ENCODE results near the gene UNC5CL. TPM values are rescaled to one million over a fixed set of nuclear protein-coding genes. Genes with fewer than 3 reads are reported as not detected.

The UNC5CL gene
- total and polyA plus RNA-seq, 2 of the 4 experiments (the other 2 are of a cell fraction) = not detected

- H2BK120ac ChIP-seq (ENCODE audit: low read depth, low read length) = no peak overlapping the region
- ATAC-seq (ENCODE audit: low read depth) (no peak), DNase-seq (no peak)
- H3K9me3 ChIP-seq (ENCODE audit: control insufficient read depth, insufficient read depth, low read length) = no peaks in the 10 kb centered on the region
- H3K9me1 ChIP-seq (ENCODE audit: insufficient read depth, low read length) = no peaks in the 10 kb centered on the region
- no peak overlapping the region for H2BK5ac ChIP-seq (ENCODE audit: low read depth, low read length, poor library complexity, severe bottlenecking)
- H3K9ac ChIP-seq (ENCODE audit: low read depth, low read length) = no peak overlapping the region
- H3K79me1 ChIP-seq (ENCODE audit: low read depth in 1 of 2, low read length in 2 of 2) = no peaks in the 10 kb centered on the region
- H2AK5ac ChIP-seq (ENCODE audit: low read depth, low read length) = no peak overlapping the region
- no peak overlapping the region for H3K56ac ChIP-seq (ENCODE audit: extremely low read depth, insufficient read depth, low read length)
- H3K4me3 ChIP-seq (ENCODE audit: insufficient read depth, low read depth, low read length) = no peak overlapping the region
- H4K8ac ChIP-seq (ENCODE audit: low read depth in 2 of 2, low read length in 2 of 2) = no peak overlapping the region
- BruUV-seq (replicated peaks) = no TSS peak
- no peak overlapping the region for H3K14ac ChIP-seq (replicated peaks; ENCODE audit: low read depth, low read length)
- in situ Hi-C loops (cut with MboI; ENCODE audit: low sequenced_read_pairs) = loop anchor here (10.0 to 25.0 kb wide), 3 partner anchors 471 to 1664 kb away; no protein-coding TSS in a partner anchor
- H4K5ac ChIP-seq (ENCODE audit: low read depth, low read length) = no peak overlapping the region
- no peak overlapping the region for H4K91ac ChIP-seq (ENCODE audit: insufficient read depth, low read depth, low read length)
- dilution Hi-C loops (cut with HindIII; ENCODE audit: low sequenced_read_pairs, unreplicated experiment) = no loop called here
- intact Hi-C loops (cut with micrococcal nuclease) = loop anchor here (10.0 kb wide), 1 partner anchor 1681 kb away; no protein-coding TSS in a partner anchor
- TF ChIP-seq MAZ (IDR thresholded peaks at IDR 0.05; ENCODE audit: borderline replicate concordance, low read depth, low read length) (no peak), MXI1 (IDR thresholded peaks at IDR 0.05; ENCODE audit: borderline replicate concordance, low read depth, low read length) (no peak), ELK1 (IDR thresholded peaks at IDR 0.05; ENCODE audit: borderline replicate concordance, low read depth, low read length) (no peak), CTCF (conservative IDR thresholded peaks at IDR 0.05; ENCODE audit: low read depth, low read length) (no peak), USF2 (IDR thresholded peaks at IDR 0.05; ENCODE audit: low read depth, low read length) (no peak), RCOR1 (IDR thresholded peaks at IDR 0.05; ENCODE audit: insufficient replicate concordance, low read length) (no peak), NFE2L2 (IDR thresholded peaks at IDR 0.05; ENCODE audit: low read depth, low read length) (no peak)
- peaks cover 4% of the 10 kb centered on the region; the same call in 1 of the 2 replicates for H3K4me1 ChIP-seq (ENCODE audit: control insufficient read depth, insufficient read depth, low read length)
- peaks cover 2% of the 10 kb centered on the region; the same call in 1 of the 2 replicates for H3K27me3 ChIP-seq (ENCODE audit: control insufficient read depth, insufficient read depth, low read length)
- H2AK9ac ChIP-seq (replicated peaks; ENCODE audit: low read depth, low read length, poor library complexity) = no peak overlapping the region
- POLR2A ChIA-PET (ENCODE audit: unreplicated experiment) = no interaction called here
- CTCF ChIA-PET = interaction anchor here (2.4 kb wide), 1 partner anchor 28 kb away, joined by 10 read pairs; no protein-coding TSS in a partner anchor
- H3K4me2 ChIP-seq (ENCODE audit: low read depth, low read length) = no peak overlapping the region
- H3K18ac ChIP-seq (ENCODE audit: low read depth, low read length) = no peak overlapping the region
- H2AFZ ChIP-seq (replicated peaks; ENCODE audit: low read length, poor library complexity) = no peak overlapping the region
- no peak overlapping the region for H3K4ac ChIP-seq (ENCODE audit: low read depth, low read length)
- no CpG with 5 or more reads among the region's 3 CpGs for WGBS, 2 experiments (ENCODE audit: extremely low coverage in 2 of 2, insufficient read length in 1 of 2)
- H2BK15ac ChIP-seq (ENCODE audit: low read depth, low read length) = no peak overlapping the region
- no peak overlapping the region for H3K27ac ChIP-seq (ENCODE audit: insufficient read depth, low read length)
- no peaks in the 10 kb centered on the region for H3K36me3 ChIP-seq (ENCODE audit: control insufficient read depth, insufficient read depth, low read length)
- H3K23ac ChIP-seq (ENCODE audit: low read depth, low read length) = no peak overlapping the region
- no peaks in the 10 kb centered on the region for H4K20me1 ChIP-seq (ENCODE audit: insufficient read depth, low read length)
- H2BK20ac ChIP-seq (ENCODE audit: low read depth, low read length) = no peak overlapping the region
Observed at GRCh38 chr6:41025966-41026530, 13.0 kb downstream of the UNC5CL start.

All from IMR-90 (cell line).